HG03460 (cell line): ENCODE results near the gene HLA-DOA.

ENCODE experiments used
- ATAC-seq: cut with Tn5 transposase; IDR thresholded peaks from one replicate; pipeline ENCODE4 v1.9.1; 2021; ENCODE audit not compliant: unreplicated experiment

HLA-DOA gene

DNA sequence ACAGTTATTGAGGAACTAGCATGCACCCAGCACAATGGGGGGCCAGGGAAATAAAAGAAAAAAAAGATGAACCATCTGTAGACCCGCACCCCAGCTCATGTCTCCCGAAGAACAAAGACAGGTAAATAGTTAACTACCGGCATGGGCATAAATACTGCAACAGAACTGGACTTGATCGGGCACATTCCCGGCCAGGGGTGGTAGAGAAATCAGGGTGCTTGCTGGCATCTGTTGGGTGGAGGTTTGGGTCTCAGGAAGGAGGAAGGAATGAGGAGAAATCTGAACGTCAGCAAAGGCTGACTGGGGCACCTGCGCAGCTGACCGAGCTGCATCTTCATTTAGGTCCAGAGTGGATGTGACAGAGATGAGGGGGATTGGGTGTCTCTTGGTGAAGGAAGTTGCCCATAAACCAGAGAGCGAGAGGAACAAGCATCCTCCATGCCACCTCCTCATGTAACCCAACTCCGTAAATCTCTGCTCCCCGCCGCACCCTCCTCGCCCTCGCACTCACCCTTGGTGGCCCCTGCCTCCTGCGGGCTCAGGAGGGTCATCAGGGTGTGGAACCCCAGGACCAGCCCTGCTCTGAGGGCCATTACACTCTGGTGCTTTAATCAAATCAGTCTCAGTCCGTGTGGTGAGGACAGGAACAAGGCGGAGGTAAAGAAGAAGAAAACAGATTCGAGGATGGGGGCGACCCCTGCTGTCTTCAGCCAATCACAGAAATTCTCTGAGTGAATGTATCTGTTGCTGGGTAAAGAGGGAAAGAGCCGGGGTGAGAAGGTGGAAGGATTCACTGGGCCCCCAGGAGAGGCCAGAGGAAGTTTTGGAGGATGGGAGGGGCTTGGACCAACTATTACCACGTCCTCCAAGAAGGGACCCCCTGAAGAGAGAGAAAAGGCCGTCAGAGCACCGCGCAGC is at the start of gene HLA-DOA:
TSS of gene HLA-DOA (minus strand) at position 648 of the 918 bp plus-strand sequence.
- ATAC-seq = peak; percentile 90

GRCh38 chr6:33057222-33058150 is 48.1 kb upstream of the HLA-DOA start:
- no peak for ATAC-seq

- no peak for ATAC-seq
These were observed 43.8 kb upstream of the HLA-DOA start for GRCh38 chr6:33053230-33053629.

DNA sequence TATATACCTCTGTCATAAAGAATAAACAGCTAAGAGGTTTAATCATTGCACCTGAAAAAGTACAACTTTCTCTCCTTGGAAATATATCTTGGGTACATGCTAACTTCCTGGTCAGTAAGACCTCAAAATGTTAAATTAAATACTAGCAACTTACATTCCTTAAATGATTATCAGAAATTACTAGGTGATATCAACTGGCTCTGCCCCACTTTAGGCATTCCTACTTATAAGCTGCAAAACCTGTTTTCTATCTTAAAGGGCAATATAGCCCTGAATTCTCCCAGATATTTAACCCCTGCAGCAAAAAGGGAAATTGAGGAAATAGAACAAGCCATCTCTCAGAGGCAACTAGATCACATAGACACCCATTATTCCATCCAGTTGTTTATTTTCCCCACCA is 43.2 kb upstream of the HLA-DOA start:
- no peak for ATAC-seq

GRCh38 chr6:33050014-33050810 is 40.8 kb upstream of the HLA-DOA start:
- ATAC-seq = no peak

DNA sequence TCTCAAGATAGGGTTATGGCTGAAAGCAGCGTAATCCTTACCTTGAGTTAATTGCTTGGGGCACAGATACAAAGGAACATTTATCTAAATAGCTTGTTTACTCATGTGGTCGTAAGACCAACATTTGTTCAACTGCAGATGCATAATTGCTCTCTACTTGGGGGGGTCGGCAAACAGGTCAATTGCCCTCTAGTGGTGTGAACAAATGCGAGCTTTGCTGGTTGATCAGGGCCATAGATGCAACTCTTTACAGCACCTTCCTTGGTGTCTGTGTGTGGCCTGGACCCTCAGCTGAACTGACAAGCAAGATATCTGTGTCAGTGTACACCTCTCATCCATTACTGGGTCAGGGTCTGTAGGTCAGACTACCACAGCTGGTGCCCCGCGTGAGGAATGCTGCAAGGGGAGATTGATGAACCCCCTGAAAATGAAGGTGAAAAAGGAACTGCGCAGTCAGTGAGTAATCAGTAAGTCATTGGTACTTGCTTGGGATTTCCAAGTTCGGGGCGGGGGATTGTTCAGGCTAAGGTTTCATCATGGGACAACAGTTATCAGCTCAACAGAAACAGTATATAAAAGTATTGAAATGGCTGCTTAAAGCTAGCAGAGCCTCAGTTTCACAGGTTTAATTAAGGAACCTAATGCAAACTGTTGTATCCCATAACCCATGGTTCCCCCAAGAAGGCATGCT is 40.1 kb upstream of the HLA-DOA start:
- no peak for ATAC-seq

GRCh38 chr6:33040157-33040556 is 30.8 kb upstream of the HLA-DOA start:
- no peak for ATAC-seq

DNA sequence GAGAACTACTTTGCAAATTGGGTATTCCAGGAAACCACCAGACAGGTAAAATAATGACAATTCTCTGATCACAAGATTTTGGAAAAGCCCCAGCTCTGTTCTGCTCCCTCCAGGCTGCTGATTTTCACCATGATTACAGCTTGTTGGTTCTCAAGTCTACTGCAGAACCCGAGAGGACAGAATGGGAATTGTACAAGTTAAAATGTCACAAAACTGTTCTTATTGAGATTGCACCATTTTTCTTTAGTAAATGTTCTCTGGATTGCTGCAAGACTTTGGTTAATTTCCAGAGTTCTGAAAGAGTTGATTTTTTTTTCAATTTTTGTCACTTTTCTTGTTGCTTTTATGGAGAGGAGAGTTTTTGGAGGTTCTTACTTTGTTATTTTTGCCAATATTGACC is 27.1 kb upstream of the HLA-DOA start:
- ATAC-seq = no peak

DNA sequence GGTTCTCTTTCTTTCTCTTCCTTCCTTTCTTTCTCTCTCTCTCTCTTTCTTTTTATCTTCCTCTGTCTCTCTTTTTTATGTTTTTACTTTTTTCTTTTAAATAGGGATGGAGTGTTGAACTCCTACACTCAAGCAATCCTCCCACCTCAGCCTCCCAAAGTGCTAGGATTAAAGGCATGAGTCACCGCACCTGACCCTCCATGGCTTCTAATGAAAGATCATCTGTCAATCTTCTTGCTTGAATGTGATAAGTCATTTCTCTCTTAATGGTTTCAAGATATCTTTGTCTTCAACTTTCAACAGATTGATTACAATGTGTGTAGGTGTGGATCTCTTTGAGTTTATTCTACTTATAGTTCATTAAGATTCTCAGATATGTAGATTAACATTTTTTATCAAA is 25.2 kb upstream of the HLA-DOA start:
- ATAC-seq = no peak

- ATAC-seq = no peak
These were observed 20.9 kb upstream of the HLA-DOA start for GRCh38 chr6:33030245-33030644.

DNA sequence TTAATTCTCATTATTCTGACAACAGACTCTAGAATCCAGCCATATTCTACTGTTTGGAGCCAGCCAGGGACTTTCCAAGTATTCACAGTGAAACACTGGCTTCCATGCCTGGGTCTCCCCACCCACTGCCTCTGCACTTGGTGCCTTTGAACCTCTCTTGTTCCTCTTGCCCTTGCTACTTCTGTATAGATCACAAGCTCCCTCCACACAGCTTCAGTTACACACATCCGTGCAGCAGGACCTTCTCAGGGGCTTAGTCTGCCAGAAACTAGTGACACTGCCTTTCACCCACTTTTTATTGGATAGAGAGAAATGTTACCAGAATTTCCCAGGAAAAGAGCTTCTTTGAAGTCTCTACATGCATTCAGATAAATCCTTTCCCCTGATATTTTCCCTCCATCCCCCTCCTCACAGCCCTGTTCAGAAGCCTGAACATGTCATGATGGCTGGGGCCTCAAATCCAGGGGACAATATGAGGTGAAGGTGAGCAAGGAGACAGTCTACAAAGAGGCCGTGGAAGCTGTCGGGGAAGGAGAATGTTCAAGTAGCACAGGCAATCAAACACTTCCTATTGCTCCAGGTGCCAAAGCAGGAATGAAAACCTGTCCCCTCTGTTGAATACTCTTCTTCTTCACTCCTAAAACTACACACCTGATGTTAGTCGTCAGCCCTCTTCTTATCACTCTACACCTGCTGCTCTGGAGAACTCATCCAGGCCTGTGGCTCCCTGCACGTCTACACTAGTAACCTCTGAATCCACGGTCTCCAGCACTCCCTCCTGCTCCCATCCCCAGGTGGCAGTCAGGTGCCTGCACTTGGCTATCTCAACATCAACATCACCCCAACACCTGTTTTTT is 20.2 kb upstream of the HLA-DOA start:
- peak; percentile 80 for ATAC-seq

DNA sequence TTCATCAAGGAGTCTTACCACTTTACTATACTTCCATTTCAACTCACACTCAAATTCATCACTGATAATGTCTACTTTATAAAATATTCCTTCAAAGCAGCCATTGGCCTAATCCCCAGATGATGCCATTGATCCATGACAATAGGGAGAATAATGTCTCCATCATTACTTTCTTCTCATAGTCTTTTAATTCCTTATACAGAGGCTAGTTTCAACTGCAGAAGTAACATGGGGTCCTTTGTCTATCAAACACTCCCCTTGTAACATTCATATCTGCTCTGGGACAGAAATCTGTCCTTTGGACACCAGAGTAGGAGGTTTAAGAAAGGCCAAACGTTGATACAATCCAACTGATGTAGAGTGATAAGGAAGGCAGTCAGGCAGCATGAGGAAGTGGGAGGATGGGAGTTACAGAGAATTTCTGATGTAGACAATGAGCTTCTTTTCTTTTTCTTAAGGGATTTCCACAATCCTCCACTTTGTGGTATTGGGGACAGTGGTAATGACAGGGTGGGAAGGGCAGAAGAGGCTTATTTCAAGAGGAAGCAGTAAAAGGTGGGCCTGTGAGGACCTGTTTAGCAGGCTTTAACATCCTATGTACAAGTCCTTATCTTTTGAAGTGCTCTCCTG is 18.9 kb upstream of the HLA-DOA start:
- ATAC-seq = no peak

- ATAC-seq = no peak
These were observed 15.1 kb upstream of the HLA-DOA start for GRCh38 chr6:33024521-33024920.

GRCh38 chr6:33023536-33023935 is 14.1 kb upstream of the HLA-DOA start:
- no peak for ATAC-seq

GRCh38 chr6:33021917-33022316 is 12.5 kb upstream of the HLA-DOA start:
- no peak for ATAC-seq

DNA sequence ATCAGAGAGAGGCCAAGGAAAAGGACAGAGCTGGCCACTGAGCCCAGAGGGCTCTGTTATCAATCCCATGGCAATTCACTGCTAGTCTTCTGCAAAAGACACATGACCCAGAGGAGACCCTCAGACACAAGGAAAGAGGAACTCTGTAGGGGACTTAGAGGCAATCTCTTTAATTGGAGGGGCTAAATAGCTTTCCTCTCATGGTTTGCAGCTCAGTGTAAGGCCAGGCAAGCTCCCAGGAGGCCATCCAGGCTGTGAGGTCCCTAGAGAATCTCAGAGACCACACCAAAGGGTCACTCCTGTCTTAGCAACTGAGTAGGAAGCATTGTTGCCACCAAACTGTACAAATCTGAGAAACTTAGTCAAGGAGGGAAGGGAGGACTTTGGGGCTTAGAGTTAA is 10.0 kb upstream of the HLA-DOA start:
- peak; percentile 8 for ATAC-seq

DNA sequence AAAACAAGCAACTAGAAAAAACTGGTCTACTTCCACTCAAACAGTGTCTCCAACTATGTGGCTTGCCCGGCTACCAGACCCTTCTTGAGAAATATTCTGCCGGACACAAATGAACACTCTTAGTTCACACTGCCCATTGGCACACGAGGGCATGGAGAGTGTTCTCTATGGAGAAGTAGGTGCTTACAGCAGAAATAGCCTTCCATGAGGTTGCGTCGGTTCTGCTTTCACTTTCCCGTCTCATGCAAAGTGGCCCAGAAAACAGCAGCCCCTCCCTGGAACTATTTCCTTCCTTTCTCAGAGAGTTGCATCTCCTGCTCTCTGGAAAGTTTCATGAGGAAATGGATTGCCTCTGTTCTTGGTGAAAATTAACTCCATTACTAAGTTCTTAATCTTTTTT is 9.5 kb upstream of the HLA-DOA start:
- peak; percentile 64 for ATAC-seq

GRCh38 chr6:33018418-33018817 is 9.0 kb upstream of the HLA-DOA start:
- no peak for ATAC-seq
